Subcutaneous abdominal adipose tissue (tissue), 5 donors: ENCODE measurements around the gene KIF2C.
"Not testable (repeated sequence)": the region's sequence is repeated elsewhere in the genome, so short reads cannot be mapped to it uniquely, and the experiment has no call there.

ENCODE experiments used
- H3K27ac ChIP-seq: one replicate; pipeline ENCODE4 v1.7.0; 2013; ENCODE audit warnings: low read depth, mild to moderate bottlenecking, inconsistent platforms, low read length, moderate library complexity
- H3K27me3 ChIP-seq, 5 donors: one replicate each; pipeline ENCODE4 v1.7.0; 2013; ENCODE audit warnings: low read length in 5 of 5, inconsistent platforms in 1 of 5; ENCODE audit not compliant: control insufficient read depth in 5 of 5, insufficient read depth in 4 of 5
- H3K36me3 ChIP-seq, 5 donors: one replicate each; pipeline ENCODE4 v1.7.0; 2013; ENCODE audit warnings: low read length in 5 of 5; ENCODE audit not compliant: control insufficient read depth in 5 of 5, insufficient read depth in 5 of 5
- H3K4me1 ChIP-seq, 5 donors: one replicate each; pipeline ENCODE4 v1.7.0; 2013; ENCODE audit warnings: low read length in 5 of 5, mild to moderate bottlenecking in 3 of 5, moderate library complexity in 1 of 5; ENCODE audit not compliant: control insufficient read depth in 5 of 5, insufficient read depth in 5 of 5
- H3K4me3 ChIP-seq, 5 donors: one replicate each; pipeline ENCODE4 v1.7.0; 2013; ENCODE audit warnings: low read length in 5 of 5, low read depth in 1 of 5
- H3K9ac ChIP-seq, 5 donors: one replicate each; pipeline ENCODE4 v1.7.0; 2013; ENCODE audit warnings: low read length in 5 of 5, mild to moderate bottlenecking in 4 of 5, moderate library complexity in 3 of 5
- H3K9me3 ChIP-seq, 5 donors: one replicate each; pipeline ENCODE4 v1.7.0; 2013; ENCODE audit warnings: low read length in 5 of 5; ENCODE audit not compliant: control insufficient read depth in 5 of 5
- donor health status: healthy.
- donor health status: healthy.
- donor health status: healthy.
- donor health status: healthy.
- donor health status: healthy.

KIF2C gene

GRCh38 chr1:44730741-44731512, 8.7 kb upstream of the KIF2C start, which contains the start of gene RNU5D-1:
Gene RNU5D-1 (minus strand): TSS chr1:44731170.
- peaks cover 0 to 10% (median 2%) of the 10 kb centered on the region in 5 donors for H3K4me1 ChIP-seq
- H3K9ac ChIP-seq, result peak within 1 kb of the TSS; percentile 6 to 86 (median 71)
- peak within 1 kb of the TSS in 4 of 5 donors; percentile 38 to 57 (median 50) for H3K4me3 ChIP-seq
- H3K27ac ChIP-seq, result peak within 1 kb of the TSS; percentile 96
- H3K9me3 ChIP-seq, result no peaks in the 10 kb centered on the region
- H3K27me3 ChIP-seq, result no peaks in the 10 kb centered on the region
- H3K36me3 ChIP-seq, result no peaks in the 10 kb centered on the region

GRCh38 chr1:44733365-44733764, 6.3 kb upstream of the KIF2C start:
- H3K4me1 ChIP-seq, result peaks cover 0 to 10% (median 2%) of the 10 kb centered on the region in 5 donors
- no peak overlapping the region for H3K9ac ChIP-seq
- no peak overlapping the region for H3K27ac ChIP-seq

GRCh38 chr1:44733784-44734183, 5.9 kb upstream of the KIF2C start:
- Histone ChIP-seq H3K4me1 (peaks cover 0 to 10% (median 2%) of the 10 kb centered on the region in 5 donors), H3K27me3 (no peaks in the 10 kb centered on the region), H3K36me3 (no peaks in the 10 kb centered on the region), H3K27ac (no peak overlapping the region), H3K9ac (no peak overlapping the region), H3K9me3 (no peaks in the 10 kb centered on the region), H3K4me3 (no peak overlapping the region)

More at GRCh38 chr1:44733365-44733764, 6.3 kb upstream of the KIF2C start:
- no peaks in the 10 kb centered on the region for H3K36me3 ChIP-seq
- H3K4me3 ChIP-seq, result no peak overlapping the region
- no peaks in the 10 kb centered on the region for H3K9me3 ChIP-seq
- H3K27me3 ChIP-seq, result no peaks in the 10 kb centered on the region

- Histone ChIP-seq H3K9me3 (no peaks in the 10 kb centered on the region), H3K27ac (no peak overlapping the region)
Measured at GRCh38 chr1:44735992-44736391, 3.6 kb upstream of the KIF2C start.

GRCh38 chr1:44738953-44739306, 707 bp upstream of the KIF2C start:
- H3K36me3 ChIP-seq, H3K27me3 ChIP-seq, H3K9me3 ChIP-seq: not testable (repeated sequence)
- Histone ChIP-seq H3K9ac (peak overlapping the region; percentile 75 to 87 (median 80)), H3K4me3 (peak overlapping the region; percentile 75 to 93 (median 77)), H3K4me1 (peaks cover 4 to 14% (median 9%) of the 10 kb centered on the region in 5 donors), H3K27ac (peak overlapping the region; percentile 93)

More at GRCh38 chr1:44735992-44736391, 3.6 kb upstream of the KIF2C start:
- Histone ChIP-seq H3K27me3 (no peaks in the 10 kb centered on the region), H3K36me3 (no peaks in the 10 kb centered on the region), H3K9ac (no peak overlapping the region), H3K4me1 (peaks cover 4 to 15% (median 9%) of the 10 kb centered on the region in 5 donors), H3K4me3 (no peak overlapping the region)

GRCh38 chr1:44740179-44740617, 561 bp downstream of the KIF2C start:
- H3K27ac ChIP-seq, result peak overlapping the region; percentile 93
- H3K36me3 ChIP-seq, result no peaks in the 10 kb centered on the region
- H3K4me3 ChIP-seq, result peak overlapping the region; percentile 75 to 93 (median 77)
- no peaks in the 10 kb centered on the region for H3K27me3 ChIP-seq
- peak overlapping the region in 2 of 5 donors; percentile 54 to 80 for H3K9ac ChIP-seq
- H3K9me3 ChIP-seq, result no peaks in the 10 kb centered on the region
- H3K4me1 ChIP-seq, result peaks cover 4 to 14% (median 9%) of the 10 kb centered on the region in 5 donors

GRCh38 chr1:44743211-44743610, 3.6 kb downstream of the KIF2C start:
- Histone ChIP-seq H3K9ac (no peak overlapping the region), H3K27ac (no peak overlapping the region), H3K4me1 (peaks cover 4 to 14% (median 9%) of the 10 kb centered on the region in 5 donors), H3K4me3 (no peak overlapping the region), H3K27me3 (no peaks in the 10 kb centered on the region), H3K9me3 (no peaks in the 10 kb centered on the region), H3K36me3 (no peaks in the 10 kb centered on the region)

GRCh38 chr1:44747878-44748277, 8.2 kb downstream of the KIF2C start:
- Histone ChIP-seq H3K9me3 (no peaks in the 10 kb centered on the region), H3K27ac (no peak overlapping the region), H3K4me1 (no peaks in the 10 kb centered on the region), H3K27me3 (no peaks in the 10 kb centered on the region), H3K36me3 (no peaks in the 10 kb centered on the region), H3K4me3 (no peak overlapping the region), H3K9ac (no peak overlapping the region)

- H3K4me1 ChIP-seq, result no peaks in the 10 kb centered on the region
- H3K9me3 ChIP-seq, result no peaks in the 10 kb centered on the region
- H3K27ac ChIP-seq, result no peak overlapping the region
- no peaks in the 10 kb centered on the region for H3K36me3 ChIP-seq
- H3K4me3 ChIP-seq, result no peak overlapping the region
- no peak overlapping the region for H3K9ac ChIP-seq
- H3K27me3 ChIP-seq, result no peaks in the 10 kb centered on the region
Measured at GRCh38 chr1:44757420-44757819, 17.8 kb downstream of the KIF2C start.

- Histone ChIP-seq H3K4me1 (no peaks in the 10 kb centered on the region), H3K9me3 (no peaks in the 10 kb centered on the region), H3K4me3 (no peak overlapping the region), H3K9ac (no peak overlapping the region), H3K27me3 (no peaks in the 10 kb centered on the region), H3K36me3 (no peaks in the 10 kb centered on the region), H3K27ac (no peak overlapping the region)
Measured at GRCh38 chr1:44759077-44759476, 19.4 kb downstream of the KIF2C start.
